Astrocyte of the spinal cord (primary cell): ENCODE data around the gene GNAO1.
A peak's percentile ranks its signal among the peaks of the same experiment; 100 is the strongest.
"Not testable (repeated sequence)": the region's sequence is repeated elsewhere in the genome, so short reads cannot be mapped to it uniquely, and the experiment has no call there.

ENCODE experiments used
- DNase-seq: peaks from one replicate; pipeline ENCODE4 v3.0.0; 2011; ENCODE audit warnings: low read depth, low spot score
- H3K4me3 ChIP-seq: 2 replicates; pipeline ENCODE4 v1.5.1; 2011; ENCODE audit warnings: low read depth, mild to moderate bottlenecking, low read length, moderate library complexity
- CTCF ChIP-seq: IDR thresholded peaks from 2 replicates; pipeline ENCODE4 v1.5.1; 2012; ENCODE audit warnings: low read depth, mild to moderate bottlenecking, low read length, inconsistent platforms
- in situ Hi-C: cut with HindIII; loops from 2 replicates; pipeline ENCODE4 v1.10.0; 2017; ENCODE audit warnings: low sequenced_read_pairs

Gene GNAO1

DNA sequence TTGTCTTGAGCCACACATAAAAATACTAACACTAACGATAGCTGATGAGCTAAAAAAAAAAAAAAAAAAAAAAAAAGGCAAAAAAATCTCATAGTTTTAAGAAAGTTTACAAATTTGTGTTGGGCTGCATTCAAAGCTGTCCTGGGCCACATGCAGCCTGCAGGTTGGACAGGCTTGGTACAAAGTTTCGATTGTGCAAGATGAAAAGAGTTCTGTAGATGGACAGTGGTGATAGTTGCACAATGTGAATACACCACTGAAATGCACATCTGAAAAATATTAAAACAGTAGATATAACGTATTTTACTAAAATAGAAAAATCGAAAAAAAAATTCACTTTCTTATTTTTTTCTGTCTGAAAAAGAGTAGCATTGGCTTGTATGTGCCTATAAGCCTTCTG lies 191.2 kb downstream of the GNAO1 start:
- DNase-seq = no peak

DNA sequence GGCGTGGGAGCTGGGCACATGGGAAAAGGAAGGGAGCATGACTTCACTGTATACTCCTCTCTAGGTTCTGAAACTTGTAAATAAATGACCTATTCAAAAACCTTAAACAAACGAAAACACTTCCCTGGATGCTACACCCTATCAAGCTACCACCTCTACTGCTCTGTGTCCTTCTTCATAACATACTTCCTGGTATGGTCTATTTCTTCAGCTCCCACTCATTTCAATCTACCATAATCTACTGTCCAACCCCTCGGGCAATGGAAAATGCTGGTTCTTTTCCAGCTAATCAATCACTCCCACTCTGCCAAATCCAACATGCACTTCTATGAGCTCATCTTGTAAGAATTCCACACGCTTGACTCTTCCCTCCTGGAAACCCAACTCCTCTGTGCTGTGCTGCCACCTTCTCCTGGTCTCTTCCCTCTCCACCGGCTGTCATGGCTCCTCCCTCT lies 191.6 kb downstream of the GNAO1 start:
- DNase-seq = peak; percentile 38
- H3K4me3 ChIP-seq = no peak overlapping the region
- no peak for TF ChIP-seq CTCF
- in situ Hi-C loops = no loop called here

More for the DNA sequence above, 191.2 kb downstream of the GNAO1 start:
- in situ Hi-C loops = no loop called here
- no peak overlapping the region for H3K4me3 ChIP-seq
- TF ChIP-seq CTCF = no peak

DNA sequence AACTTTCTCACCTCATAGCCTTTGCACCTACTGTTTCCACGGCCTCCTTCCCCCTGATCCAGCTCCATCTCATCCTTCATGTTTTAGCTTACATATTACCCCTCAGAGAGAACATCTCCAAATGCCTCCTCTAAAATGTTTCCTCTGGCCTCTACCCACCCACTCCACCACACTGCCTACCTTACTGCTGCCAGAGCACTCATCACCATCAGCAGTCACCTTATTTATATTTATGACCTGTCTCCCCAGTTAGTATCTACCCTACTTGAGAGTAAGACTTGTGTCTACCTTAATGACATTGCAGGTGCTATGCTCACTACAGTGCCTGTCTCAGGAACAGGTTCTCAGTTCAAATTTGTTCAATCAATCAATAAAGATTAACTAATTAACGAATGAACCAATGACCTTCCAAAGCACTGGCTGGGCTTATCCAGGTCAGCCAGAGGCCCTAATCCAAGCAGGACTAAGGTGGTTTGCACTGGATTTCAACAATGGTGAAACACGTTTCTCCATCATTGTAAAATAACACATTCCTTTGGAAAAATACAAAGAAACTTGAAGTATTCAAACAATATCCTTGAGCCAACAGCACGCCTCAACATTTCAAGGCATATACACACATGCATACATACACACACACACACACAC lies 192.9 kb downstream of the GNAO1 start:
- H3K4me3 ChIP-seq = no peak overlapping the region
- in situ Hi-C loops = no loop called here
- no peak for DNase-seq
- no peak for TF ChIP-seq CTCF

- no peak overlapping the region for H3K4me3 ChIP-seq
- no peak for TF ChIP-seq CTCF
- DNase-seq = no peak
- in situ Hi-C loops = no loop called here
Observed at GRCh38 chr16:56387396-56387795, 196.1 kb downstream of the GNAO1 start.

DNA sequence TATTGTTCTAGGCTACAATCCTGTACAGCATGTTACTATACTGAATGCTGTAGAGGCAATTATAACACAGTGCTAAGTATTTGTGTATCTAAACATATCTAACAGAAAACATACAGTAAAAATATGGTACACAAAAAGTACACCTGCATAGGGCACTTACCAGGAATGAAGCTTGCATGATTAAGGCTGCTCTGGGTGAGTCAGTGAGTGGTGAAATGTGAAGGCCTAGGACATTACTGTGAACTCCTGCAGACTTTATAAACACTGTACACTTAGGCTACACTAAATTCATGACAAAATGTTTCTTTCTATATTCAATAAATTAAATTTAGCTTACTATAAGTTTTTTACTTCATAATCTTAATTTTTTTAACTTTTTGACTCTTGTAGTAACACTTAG lies 196.9 kb downstream of the GNAO1 start:
- in situ Hi-C loops = no loop called here

DNA sequence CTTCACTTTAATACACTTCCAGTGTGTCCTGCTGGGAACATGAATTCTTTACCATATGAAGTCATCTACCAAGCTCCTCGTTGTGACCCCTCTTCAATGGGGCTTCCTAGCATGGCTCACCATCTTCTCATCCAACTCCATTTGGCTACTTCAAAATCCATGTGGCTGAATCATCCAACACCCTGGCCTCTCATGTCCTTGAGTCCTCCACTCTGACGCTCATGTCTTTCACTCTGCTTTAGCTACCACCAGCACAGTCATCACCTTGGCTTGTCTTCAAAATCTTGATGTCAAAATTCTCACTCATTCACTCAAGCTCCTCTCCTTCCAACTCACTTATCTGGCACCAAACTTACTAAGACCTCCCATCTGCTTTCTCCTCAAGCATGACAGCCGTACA lies 198.3 kb downstream of the GNAO1 start:
- peak; percentile 98 for DNase-seq
- in situ Hi-C loops = no loop called here
- no peak overlapping the region for H3K4me3 ChIP-seq
- TF ChIP-seq CTCF = no peak

More for the DNA sequence above, 196.9 kb downstream of the GNAO1 start:
- TF ChIP-seq CTCF = no peak
- no peak overlapping the region for H3K4me3 ChIP-seq
- peak; percentile 46 for DNase-seq

GRCh38 chr16:56396724-56397123 lies 205.4 kb downstream of the GNAO1 start:
- in situ Hi-C loops, DNase-seq, H3K4me3 ChIP-seq: not testable (repeated sequence)
